Fibroblast of lung (primary cell): ENCODE data around the gene ZNRF1. TPM values are rescaled to one million over a fixed set of nuclear protein-coding genes. Genes with fewer than 3 reads are reported as not detected.

Experiments
- DNase-seq, 2 donors: peaks; one replicate each; pipeline versions ENCODE4 v3.0.0 to v3.0.0-alpha.2; 2010; ENCODE audit warnings: low read depth in 2 of 2
- H2AFZ ChIP-seq: 2 replicates; pipeline ENCODE4 v1.5.1; 2012; ENCODE audit warnings: low read length, control low read depth, inconsistent platforms
- H3K27ac ChIP-seq: 2 replicates; pipeline ENCODE4 v1.5.1; 2011; ENCODE audit warnings: low read length, control low read depth; ENCODE audit not compliant: insufficient read depth
- H3K27me3 ChIP-seq: 2 replicates; pipeline ENCODE4 v1.5.1; 2011; ENCODE audit warnings: mild to moderate bottlenecking, low read length; ENCODE audit not compliant: control insufficient read depth, insufficient read depth
- H3K36me3 ChIP-seq: 2 replicates; pipeline ENCODE4 v1.5.1; 2011; ENCODE audit warnings: low read length; ENCODE audit not compliant: control insufficient read depth, insufficient read depth
- H3K4me1 ChIP-seq: 2 replicates; pipeline ENCODE4 v1.5.1; 2011; ENCODE audit warnings: low read length; ENCODE audit not compliant: control insufficient read depth, insufficient read depth; ENCODE audit errors: extremely low read depth
- H3K4me2 ChIP-seq: 2 replicates; pipeline ENCODE4 v1.5.1; 2011; ENCODE audit warnings: low read length, control low read depth; ENCODE audit not compliant: insufficient read depth; ENCODE audit errors: extremely low read depth
- H3K4me3 ChIP-seq, 4 experiments: fragments of 200-600 bp in 1 of 4; sonication (generic) in 1 of 4; replicated peaks in 1 of 4; 2 replicates each; pipeline ENCODE4 v1.5.1; 2011 to 2016; ENCODE audit warnings: low read length in 4 of 4, low read depth in 3 of 4, mild to moderate bottlenecking in 3 of 4, control low read depth in 2 of 4, inconsistent platforms in 1 of 4, mixed read lengths in 1 of 4; ENCODE audit not compliant: insufficient read depth in 1 of 4; ENCODE audit errors: control extremely low read depth in 1 of 4
- H3K79me2 ChIP-seq: 2 replicates; pipeline ENCODE4 v1.5.1; 2012; ENCODE audit warnings: mild to moderate bottlenecking, low read length, inconsistent platforms; ENCODE audit not compliant: control insufficient read depth, insufficient read depth
- H3K9ac ChIP-seq: 2 replicates; pipeline ENCODE4 v1.5.1; 2011; ENCODE audit warnings: mild to moderate bottlenecking, low read length, control low read depth; ENCODE audit not compliant: insufficient read depth
- H3K9me3 ChIP-seq: 2 replicates; pipeline ENCODE4 v1.5.1; 2012; ENCODE audit warnings: low read depth, low read length; ENCODE audit not compliant: control insufficient read depth, insufficient read depth
- H4K20me1 ChIP-seq: 2 replicates; pipeline ENCODE4 v1.5.1; 2011; ENCODE audit warnings: low read length; ENCODE audit not compliant: control insufficient read depth, insufficient read depth; ENCODE audit errors: extremely low read depth
- CTCF ChIP-seq, 2 donors: IDR thresholded peaks in 1 of 2; conservative IDR thresholded peaks in 1 of 2; 1 replicate in 1 of 2; 2 replicates in 1 of 2; pipeline ENCODE4 v1.5.1; 2011 to 2012; ENCODE audit warnings: low read length in 2 of 2, control low read depth in 1 of 2, inconsistent platforms in 1 of 2, low read depth in 1 of 2, mild to moderate bottlenecking in 1 of 2
- EZH2 ChIP-seq: IDR thresholded peaks from 2 replicates; pipeline ENCODE4 v1.5.1; 2012; ENCODE audit warnings: low read length, control low read depth, mild to moderate bottlenecking; ENCODE audit errors: missing control alignments
- polyA plus RNA-seq, 2 donors: library from polyadenylated mRNA; depleted of rRNA in 1 of 2; stranded (reverse) in 1 of 2; unstranded in 1 of 2; fragments of >200 nt; gene quantifications; 2 replicates each; pipeline ENCODE4 v1.2.1, GENCODE V29; 2011 to 2012; ENCODE audit warnings: missing spikeins in 1 of 2
- total RNA-seq: library from RNA; depleted of rRNA; stranded (reverse); fragments of >200 nt; gene quantifications from 2 replicates; pipeline ENCODE4 v1.2.1, GENCODE V29; 2014

ZNRF1 gene
- total and polyA plus RNA-seq, 2 donors (not counting 1 experiment from before 2014, with no cell fraction given): 21.0 to 21.1 TPM

GRCh38 chr16:74951206-74951605 is 47.6 kb upstream of the ZNRF1 start:
- Histone ChIP-seq H3K4me2 (no peak overlapping the region), H3K4me3 (no peak overlapping the region), H3K9me3 (no peaks in the 10 kb centered on the region), H3K79me2 (no peaks in the 10 kb centered on the region), H3K27me3 (no peaks in the 10 kb centered on the region), H3K27ac (no peak overlapping the region), H2AFZ (no peak overlapping the region), H4K20me1 (no peaks in the 10 kb centered on the region), H3K9ac (no peak overlapping the region), H3K4me1 (no peaks in the 10 kb centered on the region), H3K36me3 (peaks cover 3% of the 10 kb centered on the region)
- TF ChIP-seq CTCF (conservative IDR thresholded peaks at IDR 0.05 in 1 of 2, IDR thresholded peaks at IDR 0.05 in 1 of 2; ENCODE audit: low read depth in 1 of 2, low read length in 2 of 2) (no peak), EZH2 (no peak)
- DNase-seq: no peak

- no peak overlapping the region for H2AFZ ChIP-seq
- TF ChIP-seq CTCF (conservative IDR thresholded peaks at IDR 0.05 in 1 of 2, IDR thresholded peaks at IDR 0.05 in 1 of 2; ENCODE audit: low read depth in 1 of 2, low read length in 2 of 2) (no peak), EZH2 (no peak)
- H3K79me2 ChIP-seq: no peaks in the 10 kb centered on the region
- no peak overlapping the region for H3K27ac ChIP-seq
- H3K36me3 ChIP-seq: peaks cover 3% of the 10 kb centered on the region
- no peak for DNase-seq
- no peaks in the 10 kb centered on the region for H3K9me3 ChIP-seq
- no peak overlapping the region for H3K4me2 ChIP-seq
- H3K27me3 ChIP-seq: no peaks in the 10 kb centered on the region
- no peaks in the 10 kb centered on the region for H3K4me1 ChIP-seq
- H3K4me3 ChIP-seq: no peak overlapping the region
- no peaks in the 10 kb centered on the region for H4K20me1 ChIP-seq
- no peak overlapping the region for H3K9ac ChIP-seq
Observed at GRCh38 chr16:74951681-74952080, 47.1 kb upstream of the ZNRF1 start.

GRCh38 chr16:74954763-74955162 is 44.1 kb upstream of the ZNRF1 start:
- H3K4me3 ChIP-seq: no peak overlapping the region
- H3K4me1 ChIP-seq: no peaks in the 10 kb centered on the region
- no peak overlapping the region for H2AFZ ChIP-seq
- no peak overlapping the region for H3K9ac ChIP-seq
- no peak overlapping the region for H3K27ac ChIP-seq
- H3K36me3 ChIP-seq: peaks cover 3% of the 10 kb centered on the region
- no peaks in the 10 kb centered on the region for H3K9me3 ChIP-seq
- no peaks in the 10 kb centered on the region for H3K79me2 ChIP-seq
- H4K20me1 ChIP-seq: no peaks in the 10 kb centered on the region
- TF ChIP-seq CTCF (conservative IDR thresholded peaks at IDR 0.05 in 1 of 2, IDR thresholded peaks at IDR 0.05 in 1 of 2; ENCODE audit: low read depth in 1 of 2, low read length in 2 of 2) (no peak), EZH2 (no peak)
- H3K4me2 ChIP-seq: no peak overlapping the region
- DNase-seq: no peak
- no peaks in the 10 kb centered on the region for H3K27me3 ChIP-seq
